SK-N-SH (cell line): ENCODE measurements around the gene CAVIN1.

Source experiments
- EP300 ChIP-seq, 2 experiments: IDR thresholded peaks; 2 replicates each; pipeline versions ENCODE4 v1.4.0 to v1.6.1; 2012; ENCODE audit warnings: borderline replicate concordance in 1 of 2, low read depth in 1 of 2, low read length in 1 of 2
- FOXM1 ChIP-seq: IDR thresholded peaks from 2 replicates; pipeline ENCODE4 v1.4.0; 2012; ENCODE audit warnings: low read depth, mild to moderate bottlenecking
- JUND ChIP-seq: IDR thresholded peaks from 2 replicates; pipeline ENCODE4 v1.4.0; 2012
- MAX ChIP-seq: IDR thresholded peaks from 2 replicates; pipeline ENCODE4 v1.4.0; 2012; ENCODE audit warnings: low read depth
- POLR2AphosphoS5 ChIP-seq: IDR thresholded peaks from 2 replicates; pipeline ENCODE4 v1.6.1; 2012; ENCODE audit warnings: low read depth, low read length
- RAD21 ChIP-seq: IDR thresholded peaks from 2 replicates; pipeline ENCODE4 v1.6.1; 2012; ENCODE audit warnings: mild to moderate bottlenecking, low read length
- REST ChIP-seq: IDR thresholded peaks from 2 replicates; pipeline ENCODE4 v1.6.1; 2012; ENCODE audit warnings: mild to moderate bottlenecking, low read depth, low read length, moderate library complexity
- RXRA ChIP-seq: IDR thresholded peaks from 2 replicates; pipeline ENCODE4 v1.4.0; 2012; ENCODE audit warnings: low read depth, mild to moderate bottlenecking, borderline replicate concordance
- SMC3 ChIP-seq: IDR thresholded peaks from 2 replicates; pipeline ENCODE4 v1.6.1; 2012; ENCODE audit warnings: low read depth, low read length, improper control_type of control experiment
- TAF1 ChIP-seq: IDR thresholded peaks from 2 replicates; pipeline ENCODE4 v1.6.1; 2012; ENCODE audit warnings: low read depth, mild to moderate bottlenecking, low read length, moderate library complexity, borderline replicate concordance
- TEAD4 ChIP-seq: IDR thresholded peaks from 2 replicates; pipeline ENCODE4 v1.4.0; 2012; ENCODE audit warnings: mild to moderate bottlenecking, borderline replicate concordance; ENCODE audit not compliant: insufficient read depth
- TF ChIP-seq, protein P1 (sequence below): fragments of 200-600 bp; sonication (generic); IDR thresholded peaks from 2 replicates; pipeline ENCODE4 v1.6.1; 2017; ENCODE audit warnings: antibody characterized with exemption, mild to moderate bottlenecking, moderate library complexity
- TF ChIP-seq, protein P2 (sequence below): fragments of 150-350 bp; IDR thresholded peaks from 2 replicates; pipeline ENCODE4 v1.6.1; 2017; ENCODE audit warnings: antibody characterized with exemption, low read length, low read depth, borderline replicate concordance
- TF ChIP-seq, protein P3 (sequence below): IDR thresholded peaks from 2 replicates; pipeline ENCODE4; 2012

GRCh38 chr17:42392692-42393415, 30.2 kb downstream of the CAVIN1 start:
- TF ChIP-seq, protein P1, sequence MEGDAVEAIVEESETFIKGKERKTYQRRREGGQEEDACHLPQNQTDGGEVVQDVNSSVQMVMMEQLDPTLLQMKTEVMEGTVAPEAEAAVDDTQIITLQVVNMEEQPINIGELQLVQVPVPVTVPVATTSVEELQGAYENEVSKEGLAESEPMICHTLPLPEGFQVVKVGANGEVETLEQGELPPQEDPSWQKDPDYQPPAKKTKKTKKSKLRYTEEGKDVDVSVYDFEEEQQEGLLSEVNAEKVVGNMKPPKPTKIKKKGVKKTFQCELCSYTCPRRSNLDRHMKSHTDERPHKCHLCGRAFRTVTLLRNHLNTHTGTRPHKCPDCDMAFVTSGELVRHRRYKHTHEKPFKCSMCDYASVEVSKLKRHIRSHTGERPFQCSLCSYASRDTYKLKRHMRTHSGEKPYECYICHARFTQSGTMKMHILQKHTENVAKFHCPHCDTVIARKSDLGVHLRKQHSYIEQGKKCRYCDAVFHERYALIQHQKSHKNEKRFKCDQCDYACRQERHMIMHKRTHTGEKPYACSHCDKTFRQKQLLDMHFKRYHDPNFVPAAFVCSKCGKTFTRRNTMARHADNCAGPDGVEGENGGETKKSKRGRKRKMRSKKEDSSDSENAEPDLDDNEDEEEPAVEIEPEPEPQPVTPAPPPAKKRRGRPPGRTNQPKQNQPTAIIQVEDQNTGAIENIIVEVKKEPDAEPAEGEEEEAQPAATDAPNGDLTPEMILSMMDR, result no peak
- TF ChIP-seq EP300 (IDR thresholded peaks at IDR 0.05; ENCODE audit: borderline replicate concordance in 1 of 2, low read depth in 1 of 2, low read length in 1 of 2) (no peak), SMC3 (no peak), POLR2AphosphoS5 (no peak), TEAD4 (no peak), REST (no peak), FOXM1 (no peak), MAX (no peak), RAD21 (no peak), JUND (no peak), RXRA (no peak), TAF1 (no peak)
- TF ChIP-seq, protein P2, sequence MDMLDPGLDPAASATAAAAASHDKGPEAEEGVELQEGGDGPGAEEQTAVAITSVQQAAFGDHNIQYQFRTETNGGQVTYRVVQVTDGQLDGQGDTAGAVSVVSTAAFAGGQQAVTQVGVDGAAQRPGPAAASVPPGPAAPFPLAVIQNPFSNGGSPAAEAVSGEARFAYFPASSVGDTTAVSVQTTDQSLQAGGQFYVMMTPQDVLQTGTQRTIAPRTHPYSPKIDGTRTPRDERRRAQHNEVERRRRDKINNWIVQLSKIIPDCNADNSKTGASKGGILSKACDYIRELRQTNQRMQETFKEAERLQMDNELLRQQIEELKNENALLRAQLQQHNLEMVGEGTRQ, result no peak
- TF ChIP-seq, protein P3, sequence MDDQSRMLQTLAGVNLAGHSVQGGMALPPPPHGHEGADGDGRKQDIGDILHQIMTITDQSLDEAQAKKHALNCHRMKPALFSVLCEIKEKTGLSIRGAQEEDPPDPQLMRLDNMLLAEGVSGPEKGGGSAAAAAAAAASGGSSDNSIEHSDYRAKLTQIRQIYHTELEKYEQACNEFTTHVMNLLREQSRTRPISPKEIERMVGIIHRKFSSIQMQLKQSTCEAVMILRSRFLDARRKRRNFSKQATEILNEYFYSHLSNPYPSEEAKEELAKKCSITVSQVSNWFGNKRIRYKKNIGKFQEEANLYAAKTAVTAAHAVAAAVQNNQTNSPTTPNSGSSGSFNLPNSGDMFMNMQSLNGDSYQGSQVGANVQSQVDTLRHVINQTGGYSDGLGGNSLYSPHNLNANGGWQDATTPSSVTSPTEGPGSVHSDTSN, result no peak
